HCT116 (cell line): ENCODE measurements around the gene KRT2. TPM values are rescaled to one million over a fixed set of nuclear protein-coding genes. Genes with fewer than 3 reads are reported as not detected.
A peak's percentile ranks its signal among the peaks of the same experiment; 100 is the strongest.

Experiments used
- ATAC-seq: fragments of 200-7000 bp; cut with Tn5 transposase; 2 replicates; pipeline ENCODE4 v1.9.1; 2020; ENCODE audit warnings: mild to moderate bottlenecking, moderate library complexity
- BruUV-seq: library from RNA; stranded (reverse); fragments of 400-500 nt; replicated peaks from 2 replicates; lab custom pipeline; 2021; lab: Mats Ljungman, UMichigan
- CTCF ChIA-PET: fragments of 300-600 bp; sonication (Branson Sonifier 250); formaldehyde crosslinking; loops from one replicate; lab custom pipeline; 2021; ENCODE audit warnings: antibody characterized with exemption; lab: Charles Lee
- POLR2A ChIA-PET: fragments of 300-600, 350-600 bp; sonication (Branson Sonifier 250); formaldehyde crosslinking; loops from one replicate; lab custom pipeline; 2021; ENCODE audit warnings: antibody characterized with exemption; lab: Charles Lee
- RAD21 ChIA-PET, 2 experiments: fragments of 300-600 bp; sonication (Branson Sonifier 250); formaldehyde crosslinking; loops; one replicate each; lab custom pipeline; 2023; ENCODE audit warnings: low total read pairs in 2 of 2; ENCODE audit not compliant: uncharacterized antibody in 2 of 2, unreplicated experiment in 2 of 2, low non-redundant PET in 1 of 2; lab: Charles Lee
- DNase-seq: peaks from one replicate; pipeline ENCODE4 v3.0.0-alpha.2; 2010; ENCODE audit warnings: low read depth, low spot score
- H2AFZ ChIP-seq: fragments of 200-600 bp; shearing (Covaris generic), sonication (generic); 2 replicates; pipeline ENCODE4 v1.6.1; 2017; ENCODE audit warnings: low read depth, mixed run types, mixed read lengths, antibody characterized with exemption, low read length; ENCODE audit not compliant: poor library complexity, severe bottlenecking
- H3K27ac ChIP-seq: 2 replicates; pipeline ENCODE4 v1.5.1; 2012; ENCODE audit warnings: low read depth, low read length
- H3K27me3 ChIP-seq: fragments of 200-600 bp; sonication (generic); 2 replicates; pipeline ENCODE4 v1.6.1; 2016; ENCODE audit warnings: mixed run types, low read length, mixed read lengths; ENCODE audit not compliant: insufficient read depth
- H3K36me3 ChIP-seq, 2 experiments: fragments of 200-500 bp in 1 of 2; fragments of 200-600 bp in 1 of 2; sonication (Bioruptor generic) in 1 of 2; sonication (generic) in 1 of 2; 2 replicates each; pipeline versions ENCODE4 v1.5.1 to v1.6.1; 2014 to 2016; ENCODE audit warnings: low read length in 2 of 2, inconsistent platforms in 1 of 2, mixed read lengths in 1 of 2, mixed run types in 1 of 2; ENCODE audit not compliant: insufficient read depth in 2 of 2, control insufficient read depth in 1 of 2
- H3K4me1 ChIP-seq, 2 experiments: fragments of 200-600 bp in 1 of 2; sonication (generic) in 1 of 2; 2 replicates each; pipeline versions ENCODE4 v1.5.1 to v1.6.1; 2012 to 2017; ENCODE audit warnings: low read length in 2 of 2, inconsistent platforms in 1 of 2, mild to moderate bottlenecking in 1 of 2, mixed read lengths in 1 of 2, mixed run types in 1 of 2, moderate library complexity in 1 of 2; ENCODE audit not compliant: insufficient read depth in 2 of 2, control insufficient read depth in 1 of 2
- H3K4me2 ChIP-seq: fragments of 200-600 bp; sonication (generic); 2 replicates; pipeline ENCODE4 v1.6.1; 2017; ENCODE audit warnings: mixed run types, low read length, mixed read lengths
- H3K4me3 ChIP-seq, 2 experiments: fragments of 200-600 bp in 1 of 2; sonication (generic) in 1 of 2; replicated peaks in 1 of 2; 2 replicates each; pipeline ENCODE4 v1.5.1; 2011 to 2016; ENCODE audit warnings: low read length in 2 of 2, control low read depth in 1 of 2, low read depth in 1 of 2, mild to moderate bottlenecking in 1 of 2, mixed read lengths in 1 of 2, mixed run types in 1 of 2
- H3K79me2 ChIP-seq: fragments of 200-600 bp; sonication (generic); 2 replicates; pipeline ENCODE4 v1.6.1; 2017; ENCODE audit warnings: mild to moderate bottlenecking, mixed run types, low read length, moderate library complexity, mixed read lengths; ENCODE audit not compliant: insufficient read depth
- H3K9ac ChIP-seq: fragments of 200-600 bp; sonication (generic); 2 replicates; pipeline ENCODE4 v1.6.1; 2016; ENCODE audit warnings: low read length, mixed read lengths
- H3K9me2 ChIP-seq: fragments of 200-600 bp; sonication (generic), shearing (Covaris generic); 2 replicates; pipeline ENCODE4 v1.6.1; 2017; ENCODE audit warnings: mixed run types, mild to moderate bottlenecking, moderate library complexity; ENCODE audit not compliant: insufficient read depth
- H3K9me3 ChIP-seq, 2 experiments: fragments of 200-500 bp in 1 of 2; fragments of 200-600 bp in 1 of 2; sonication (Bioruptor generic) in 1 of 2; sonication (generic) in 1 of 2; 2 replicates each; pipeline ENCODE4 v1.6.1; 2014 to 2017; ENCODE audit warnings: low read length in 2 of 2, mixed read lengths in 2 of 2, inconsistent platforms in 1 of 2, low read depth in 1 of 2, mild to moderate bottlenecking in 1 of 2, mixed run types in 1 of 2, moderate library complexity in 1 of 2; ENCODE audit not compliant: control insufficient read depth in 1 of 2, insufficient read depth in 1 of 2
- H4K20me1 ChIP-seq: fragments of 200-600 bp; sonication (generic), shearing (Covaris generic); 2 replicates; pipeline ENCODE4 v1.6.1; 2017; ENCODE audit warnings: mixed run types, mild to moderate bottlenecking, moderate library complexity; ENCODE audit not compliant: insufficient read depth
- CBX3 ChIP-seq: IDR thresholded peaks from 2 replicates; pipeline ENCODE4 v1.6.1; 2012; ENCODE audit warnings: low read depth
- CEBPB ChIP-seq: IDR thresholded peaks from 2 replicates; pipeline ENCODE4 v1.6.1; 2012; ENCODE audit warnings: low read depth
- EGR1 ChIP-seq: IDR thresholded peaks from 2 replicates; pipeline ENCODE4 v1.6.1; 2012; ENCODE audit warnings: low read depth
- ELF1 ChIP-seq: IDR thresholded peaks from 2 replicates; pipeline ENCODE4 v1.6.1; 2012; ENCODE audit warnings: low read depth, borderline replicate concordance
- FOSL1 ChIP-seq: IDR thresholded peaks from 2 replicates; pipeline ENCODE4 v1.6.1; 2012; ENCODE audit warnings: low read depth
- JUND ChIP-seq: IDR thresholded peaks from 2 replicates; pipeline ENCODE4 v1.6.1; 2012
- POLR2AphosphoS5 ChIP-seq: IDR thresholded peaks from 2 replicates; pipeline ENCODE4 v1.6.1; 2011; ENCODE audit warnings: mild to moderate bottlenecking, low read depth, low read length, moderate library complexity
- RAD21 ChIP-seq: IDR thresholded peaks from 2 replicates; pipeline ENCODE4 v1.6.1; 2012; ENCODE audit warnings: low read depth, mild to moderate bottlenecking
- TCF7L2 ChIP-seq: IDR thresholded peaks from 2 replicates; pipeline ENCODE4 v1.7.0; 2011; ENCODE audit warnings: borderline replicate concordance, inconsistent platforms; ENCODE audit not compliant: insufficient read depth, insufficient read length; ENCODE audit errors: extremely low read depth
- YY1 ChIP-seq: IDR thresholded peaks from 2 replicates; pipeline ENCODE4 v1.6.1; 2011; ENCODE audit warnings: low read length, low read depth, moderate library complexity, mild to moderate bottlenecking; ENCODE audit not compliant: insufficient replicate concordance; ENCODE audit errors: extremely low read depth
- ZBTB33 ChIP-seq: IDR thresholded peaks from 2 replicates; pipeline ENCODE4 v1.6.1; 2011; ENCODE audit warnings: mild to moderate bottlenecking, low read length, moderate library complexity; ENCODE audit not compliant: insufficient replicate concordance; ENCODE audit errors: extremely low read depth
- ZFX ChIP-seq: fragments of 450-650 bp; IDR thresholded peaks from 2 replicates; pipeline ENCODE4 v1.6.1; 2017
- ZNF274 ChIP-seq: fragments of 200-500 bp; sonication (Bioruptor generic); IDR thresholded peaks from 2 replicates; pipeline ENCODE4 v1.6.1; 2014; ENCODE audit warnings: mild to moderate bottlenecking, low read depth, low read length, inconsistent platforms
- intact Hi-C: fragments of 100-400 bp; cut with micrococcal nuclease; formaldehyde crosslinking; loops from 2 replicates; pipeline ENCODE4 v1.10.0; 2022
- total RNA-seq: library from RNA; stranded (reverse); gene quantifications from one replicate; pipeline ENCODE4 v1.2.1, GENCODE V29; 2021; ENCODE audit not compliant: unreplicated experiment
- TF ChIP-seq, protein P1 (sequence below), 3 experiments: fragments of 200-600 bp in 1 of 3; sonication (generic) in 1 of 3; IDR thresholded peaks in 2 of 3; conservative IDR thresholded peaks in 1 of 3; 2 replicates each; pipeline ENCODE4 v1.5.1; 2012 to 2017; ENCODE audit warnings: low read depth in 2 of 3, low read length in 2 of 3, antibody characterized with exemption in 1 of 3, borderline replicate concordance in 1 of 3, control low read depth in 1 of 3, mild to moderate bottlenecking in 1 of 3, mixed read lengths in 1 of 3, mixed run types in 1 of 3, moderate library complexity in 1 of 3; ENCODE audit not compliant: insufficient read depth in 1 of 3
- TF ChIP-seq, protein P2 (sequence below): IDR thresholded peaks from 2 replicates; pipeline ENCODE4 v1.6.1; 2012
- TF ChIP-seq, protein P3 (sequence below): IDR thresholded peaks from 2 replicates; pipeline ENCODE4 v1.6.1; 2012

Gene KRT2
- total RNA-seq, 1 experiment from 2014 or later, result not detected

- ChIA-PET POLR2A (no interaction called here), RAD21 (no interaction called here), CTCF (interaction anchor here (1.3 kb wide), 1 partner anchor 187 kb away, joined by 5 read pairs; no protein-coding TSS in a partner anchor)
- Histone ChIP-seq H3K79me2 (no peaks in the 10 kb centered on the region), H3K27me3 (peaks cover 3% of the 10 kb centered on the region; the same call in 1 of the 2 replicates), H4K20me1 (no peaks in the 10 kb centered on the region), H3K4me1 (peaks cover 2 to 15% of the 10 kb centered on the region in 2 experiments; a peak in 3 of 4 replicates), H3K4me2 (no peak overlapping the region), H3K9ac (no peak overlapping the region), H2AFZ (no peak overlapping the region), H3K4me3 (no peak overlapping the region), H3K27ac (no peak overlapping the region), H3K9me3 (no peaks in the 10 kb centered on the region), H3K36me3 (no peaks in the 10 kb centered on the region), H3K9me2 (no peaks in the 10 kb centered on the region)
- intact Hi-C loops, result no loop called here
- DNase-seq (no peak), ATAC-seq (peak; percentile 73)
- TF ChIP-seq RAD21, result peak; percentile 34
- TF ChIP-seq, protein P1, sequence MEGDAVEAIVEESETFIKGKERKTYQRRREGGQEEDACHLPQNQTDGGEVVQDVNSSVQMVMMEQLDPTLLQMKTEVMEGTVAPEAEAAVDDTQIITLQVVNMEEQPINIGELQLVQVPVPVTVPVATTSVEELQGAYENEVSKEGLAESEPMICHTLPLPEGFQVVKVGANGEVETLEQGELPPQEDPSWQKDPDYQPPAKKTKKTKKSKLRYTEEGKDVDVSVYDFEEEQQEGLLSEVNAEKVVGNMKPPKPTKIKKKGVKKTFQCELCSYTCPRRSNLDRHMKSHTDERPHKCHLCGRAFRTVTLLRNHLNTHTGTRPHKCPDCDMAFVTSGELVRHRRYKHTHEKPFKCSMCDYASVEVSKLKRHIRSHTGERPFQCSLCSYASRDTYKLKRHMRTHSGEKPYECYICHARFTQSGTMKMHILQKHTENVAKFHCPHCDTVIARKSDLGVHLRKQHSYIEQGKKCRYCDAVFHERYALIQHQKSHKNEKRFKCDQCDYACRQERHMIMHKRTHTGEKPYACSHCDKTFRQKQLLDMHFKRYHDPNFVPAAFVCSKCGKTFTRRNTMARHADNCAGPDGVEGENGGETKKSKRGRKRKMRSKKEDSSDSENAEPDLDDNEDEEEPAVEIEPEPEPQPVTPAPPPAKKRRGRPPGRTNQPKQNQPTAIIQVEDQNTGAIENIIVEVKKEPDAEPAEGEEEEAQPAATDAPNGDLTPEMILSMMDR (IDR thresholded peaks at IDR 0.05 in 2 of 3, conservative IDR thresholded peaks at IDR 0.05 in 1 of 3; ENCODE audit: borderline replicate concordance in 1 of 3, insufficient read depth in 1 of 3, low read depth in 2 of 3, low read length in 2 of 3), result peak; percentile 25 to 48 (median 43); a peak in 5 of 6 replicates
- TF ChIP-seq CBX3, result no peak
- no TSS peak for BruUV-seq
Measured at GRCh38 chr12:52692254-52692653, 40.2 kb upstream of the KRT2 start.

GRCh38 chr12:52691841-52692150, 39.8 kb upstream of the KRT2 start:
- Histone ChIP-seq H3K27me3 (peaks cover 3% of the 10 kb centered on the region; the same call in 1 of the 2 replicates), H3K4me2 (no peak overlapping the region), H3K27ac (no peak overlapping the region), H3K36me3 (no peaks in the 10 kb centered on the region), H3K9me3 (no peaks in the 10 kb centered on the region), H3K4me1 (peaks cover 2 to 17% of the 10 kb centered on the region in 2 experiments; a peak in 3 of 4 replicates), H3K4me3 (no peak overlapping the region), H3K9ac (no peak overlapping the region), H4K20me1 (no peaks in the 10 kb centered on the region), H3K79me2 (no peaks in the 10 kb centered on the region), H3K9me2 (no peaks in the 10 kb centered on the region)
- ChIA-PET CTCF (interaction anchor here (1.3 kb wide), 1 partner anchor 187 kb away, joined by 5 read pairs; no protein-coding TSS in a partner anchor), POLR2A (no interaction called here), RAD21 (no interaction called here)
- no peak for ATAC-seq
- intact Hi-C loops, result no loop called here
- no peak for DNase-seq
- BruUV-seq, result no TSS peak
- TF ChIP-seq CEBPB (no peak), POLR2AphosphoS5 (no peak), YY1 (no peak), ZBTB33 (no peak), ELF1 (no peak), JUND (no peak), FOSL1 (no peak), EGR1 (no peak), TCF7L2 (no peak), ZFX (no peak), RAD21 (no peak), ZNF274 (no peak)
- TF ChIP-seq, protein P2, sequence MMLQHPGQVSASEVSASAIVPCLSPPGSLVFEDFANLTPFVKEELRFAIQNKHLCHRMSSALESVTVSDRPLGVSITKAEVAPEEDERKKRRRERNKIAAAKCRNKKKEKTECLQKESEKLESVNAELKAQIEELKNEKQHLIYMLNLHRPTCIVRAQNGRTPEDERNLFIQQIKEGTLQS, result no peak
- TF ChIP-seq, protein P3, sequence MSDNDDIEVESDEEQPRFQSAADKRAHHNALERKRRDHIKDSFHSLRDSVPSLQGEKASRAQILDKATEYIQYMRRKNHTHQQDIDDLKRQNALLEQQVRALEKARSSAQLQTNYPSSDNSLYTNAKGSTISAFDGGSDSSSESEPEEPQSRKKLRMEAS, result no peak
- TF ChIP-seq, all 23 proteins: peak for 0
- H2AFZ ChIP-seq, result no peak overlapping the region
